ENCODE measurements around the gene CDC42EP5.
A peak's percentile ranks its signal among the peaks of the same experiment; 100 is the strongest.

Gene CDC42EP5

DNA sequence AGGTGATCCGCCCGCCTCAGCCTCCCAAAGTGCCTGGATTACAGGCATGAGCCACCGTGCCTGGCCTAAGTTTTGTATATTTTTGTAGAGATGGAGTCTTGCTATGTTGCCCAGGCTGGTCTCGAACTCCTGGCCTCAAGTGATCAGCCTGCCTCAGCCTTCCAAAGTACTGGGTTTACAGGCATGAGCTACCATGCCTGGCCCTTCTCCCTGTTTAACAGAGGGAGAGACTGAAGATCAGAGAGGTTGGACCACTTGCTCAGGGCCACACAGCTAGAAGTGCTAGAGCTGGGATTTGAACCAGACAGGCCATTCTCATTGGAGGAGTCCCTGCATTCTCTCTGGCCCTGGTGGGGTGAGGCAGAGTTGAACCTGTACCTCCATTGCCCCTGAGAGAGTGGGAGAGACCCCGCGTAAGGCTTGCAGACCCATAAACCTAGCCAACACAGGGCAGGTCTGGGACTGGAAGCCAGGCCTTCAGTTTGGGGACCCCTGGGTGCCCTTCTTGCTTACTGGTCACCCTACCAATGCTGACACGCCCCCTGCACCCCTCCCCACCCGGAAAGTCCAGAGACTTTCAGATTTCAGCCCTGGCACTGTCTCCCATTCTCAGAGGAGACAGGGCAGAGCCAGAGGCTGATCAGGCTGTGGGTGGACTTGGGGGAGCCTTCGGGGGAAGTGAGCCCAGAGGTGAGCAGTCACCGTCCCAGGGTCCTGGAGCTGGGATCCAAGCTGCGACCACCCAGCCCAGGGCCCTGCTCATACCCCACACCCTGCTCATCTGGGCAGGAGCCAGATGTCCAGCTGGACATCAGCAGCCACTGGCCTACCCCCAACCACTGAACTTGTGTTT, 44.5 kb downstream of the CDC42EP5 start:
- no peak for DNase-seq (ENCODE audit: low read depth in 2 of 2)

DNA sequence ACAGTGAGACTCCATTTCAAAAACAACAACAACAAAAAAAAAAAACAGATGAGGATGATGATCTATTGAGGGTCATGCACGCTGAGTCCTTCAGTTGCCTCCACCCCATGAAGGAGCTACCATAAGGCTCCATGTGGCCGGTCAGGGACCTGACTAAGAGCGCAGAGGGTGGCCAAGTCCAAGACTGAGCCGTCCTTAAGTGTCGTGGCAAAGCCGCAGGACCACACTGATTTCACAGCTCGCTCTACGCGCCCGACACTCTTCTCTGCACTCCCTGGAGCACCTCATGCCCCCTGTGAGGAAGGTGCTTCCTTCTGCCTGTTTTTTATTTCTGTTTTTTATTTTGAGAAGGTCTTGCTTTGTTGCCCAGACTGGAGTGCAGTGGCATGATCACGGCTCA, 45.5 kb downstream of the CDC42EP5 start:
- DNase-seq (ENCODE audit: low read depth in 2 of 2) = no peak

DNA sequence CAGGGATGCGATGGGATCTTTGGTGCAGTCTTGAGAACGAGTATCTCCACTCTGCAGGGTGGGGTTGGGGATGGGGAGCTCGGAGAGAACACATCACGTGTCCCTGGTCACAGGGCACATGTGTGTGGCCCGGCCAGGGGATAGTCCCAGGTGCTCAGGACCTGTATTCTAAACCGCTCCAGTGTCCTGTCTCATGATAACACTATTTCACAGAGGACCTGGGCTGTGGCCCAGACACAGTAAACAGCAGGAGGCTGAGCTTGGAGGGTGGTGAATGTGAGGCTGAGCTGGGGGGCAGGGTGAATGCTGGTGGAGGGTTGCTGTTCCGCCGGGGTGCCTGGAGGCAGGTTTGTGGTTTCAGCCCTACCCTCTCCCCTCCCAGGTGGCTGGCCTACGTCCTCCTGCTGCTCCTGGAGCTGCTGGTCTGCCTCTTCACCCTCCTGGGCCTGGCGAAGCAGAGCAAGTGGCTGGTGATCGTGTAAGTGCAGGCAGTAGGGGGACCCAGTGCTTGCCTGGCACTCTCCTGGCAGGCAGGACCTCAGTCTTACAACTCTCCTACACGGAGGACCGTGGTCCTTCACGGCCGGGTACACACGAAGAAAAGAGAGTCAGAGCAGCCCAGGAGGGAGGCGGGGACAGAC, 46.7 kb downstream of the CDC42EP5 start:
- DNase-seq (ENCODE audit: low read depth in 2 of 2) = no peak

DNA sequence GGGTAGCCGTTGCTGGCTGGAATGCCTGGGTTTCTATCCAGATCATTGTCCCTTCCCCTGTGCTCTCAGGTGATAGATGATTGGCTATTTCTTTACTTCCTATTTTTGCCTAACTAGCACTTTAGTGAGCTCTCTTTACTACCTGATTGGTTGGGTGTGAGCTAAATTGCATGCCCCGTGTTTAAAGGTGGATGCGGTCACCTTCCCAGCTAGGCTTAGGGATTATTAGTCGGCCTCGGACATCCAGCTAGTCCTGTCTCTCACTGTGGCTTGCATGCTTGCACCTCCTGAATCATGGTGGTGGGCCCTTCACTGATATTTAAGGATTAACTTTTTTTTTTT, 47.7 kb downstream of the CDC42EP5 start:
- DNase-seq (ENCODE audit: low read depth in 2 of 2) = no peak

DNA sequence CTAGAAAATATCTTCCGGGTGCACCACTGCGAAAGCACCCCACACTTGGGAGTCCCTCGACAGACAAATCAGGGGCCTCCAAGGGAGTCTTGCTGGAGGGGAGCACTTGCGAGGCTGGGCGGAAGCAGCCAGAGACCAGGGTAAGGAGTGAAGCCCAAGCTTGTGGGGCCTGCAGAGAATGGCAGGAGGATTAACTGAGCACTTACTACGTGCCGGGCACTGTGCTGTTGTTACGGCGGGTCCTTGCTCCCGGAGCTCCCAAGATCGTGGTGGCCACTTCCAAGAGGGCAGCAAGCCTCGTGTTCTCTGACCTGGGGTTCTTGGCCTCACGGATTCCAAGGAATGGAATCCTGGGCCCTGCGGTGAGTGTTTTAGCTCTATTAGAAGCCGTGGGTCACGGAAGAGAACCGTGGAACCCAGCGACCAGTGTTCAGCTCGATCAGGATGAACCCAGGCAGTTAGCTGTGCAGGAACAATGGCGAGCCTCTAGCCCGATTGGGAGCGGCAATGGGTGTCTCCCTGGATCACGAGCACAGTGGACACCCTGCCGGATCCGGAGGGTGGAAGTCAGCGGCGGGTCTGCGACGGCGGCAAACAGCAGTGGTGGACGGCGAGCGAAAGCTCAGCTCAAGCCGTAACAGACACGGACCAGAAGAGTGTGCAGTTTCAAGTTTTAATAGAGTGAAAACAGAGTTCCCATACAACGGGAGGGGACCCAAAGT, 48.3 kb downstream of the CDC42EP5 start:
- DNase-seq (ENCODE audit: low read depth in 2 of 2) = no peak

DNA sequence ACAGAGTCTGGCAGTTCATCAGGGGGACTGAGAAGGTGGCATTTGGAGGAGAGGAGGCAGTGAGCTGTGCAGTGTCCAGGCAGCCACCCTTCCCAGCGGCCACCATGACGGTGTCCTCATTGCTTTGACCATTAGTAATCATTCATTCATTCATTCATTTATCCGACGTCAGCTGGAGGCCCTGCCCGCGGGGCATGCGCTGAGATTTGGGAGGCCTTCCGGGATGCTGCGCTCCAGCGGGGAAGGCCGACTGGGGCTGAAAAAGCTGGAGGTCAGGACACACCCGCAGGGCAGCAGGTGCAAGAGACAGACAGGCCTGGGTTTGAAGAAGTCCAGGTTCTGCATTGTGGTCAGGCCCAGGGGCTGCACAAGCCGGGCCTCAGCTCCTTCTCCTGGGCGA, 48.9 kb downstream of the CDC42EP5 start:
- DNase-seq (ENCODE audit: low read depth in 2 of 2) = no peak

DNA sequence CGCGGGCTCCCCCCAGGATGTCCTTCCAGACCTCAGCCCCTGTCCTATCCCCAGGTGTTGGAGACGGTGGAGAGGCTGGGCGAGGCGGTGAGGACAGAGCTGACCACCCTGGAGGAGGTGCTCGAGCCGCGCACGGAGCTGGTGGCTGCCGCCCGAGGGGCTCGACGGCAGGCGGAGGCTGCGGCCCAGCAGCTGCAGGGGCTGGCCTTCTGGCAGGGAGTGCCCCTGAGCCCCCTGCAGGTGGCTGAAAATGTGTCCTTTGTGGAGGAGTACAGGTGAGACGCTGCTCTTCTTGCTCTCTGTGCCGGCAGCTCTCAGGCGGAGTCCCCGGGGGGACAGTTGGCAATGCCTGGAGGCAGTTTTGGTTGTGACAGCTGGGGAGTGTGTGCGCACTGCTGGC, 51.0 kb downstream of the CDC42EP5 start:
- no peak for DNase-seq (ENCODE audit: low read depth in 2 of 2)

DNA sequence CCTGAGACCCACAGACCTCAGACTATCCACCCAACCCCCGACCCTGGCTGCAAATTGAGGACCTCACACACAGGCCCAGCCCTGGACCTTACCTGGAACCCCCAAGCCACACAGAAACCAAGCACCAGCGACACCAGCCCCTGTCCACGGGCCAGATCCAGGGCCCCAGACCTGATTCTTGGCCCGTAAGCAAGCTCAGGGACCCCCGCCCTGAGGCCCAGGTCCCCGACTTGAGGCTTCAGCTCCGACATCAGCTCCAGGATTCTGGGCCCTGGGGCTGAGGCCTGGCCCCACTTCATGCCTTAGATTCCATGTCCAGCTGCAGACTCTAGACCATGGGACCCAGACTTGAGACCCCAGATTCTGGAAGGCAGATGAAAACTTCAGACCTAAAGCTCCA, 51.6 kb downstream of the CDC42EP5 start:
- DNase-seq (ENCODE audit: low read depth in 2 of 2) = no peak

DNA sequence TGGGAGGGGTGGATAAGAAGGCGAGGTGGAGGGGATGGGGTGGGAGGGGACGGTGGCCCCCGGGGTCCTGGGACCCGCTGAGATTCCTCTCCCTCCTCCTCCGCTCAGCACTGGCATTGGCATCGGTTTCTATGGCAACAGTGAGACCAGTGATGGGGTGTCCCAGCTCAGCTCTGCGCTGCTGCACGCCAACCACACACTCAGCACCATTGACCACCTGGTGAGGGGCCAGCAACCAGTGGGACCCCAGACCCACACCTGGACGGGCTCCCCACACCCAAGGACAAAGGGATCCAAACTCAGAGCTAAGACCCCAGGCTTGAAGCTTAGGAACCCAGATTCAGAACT, 52.0 kb downstream of the CDC42EP5 start:
- DNase-seq (ENCODE audit: low read depth in 2 of 2) = no peak

DNA sequence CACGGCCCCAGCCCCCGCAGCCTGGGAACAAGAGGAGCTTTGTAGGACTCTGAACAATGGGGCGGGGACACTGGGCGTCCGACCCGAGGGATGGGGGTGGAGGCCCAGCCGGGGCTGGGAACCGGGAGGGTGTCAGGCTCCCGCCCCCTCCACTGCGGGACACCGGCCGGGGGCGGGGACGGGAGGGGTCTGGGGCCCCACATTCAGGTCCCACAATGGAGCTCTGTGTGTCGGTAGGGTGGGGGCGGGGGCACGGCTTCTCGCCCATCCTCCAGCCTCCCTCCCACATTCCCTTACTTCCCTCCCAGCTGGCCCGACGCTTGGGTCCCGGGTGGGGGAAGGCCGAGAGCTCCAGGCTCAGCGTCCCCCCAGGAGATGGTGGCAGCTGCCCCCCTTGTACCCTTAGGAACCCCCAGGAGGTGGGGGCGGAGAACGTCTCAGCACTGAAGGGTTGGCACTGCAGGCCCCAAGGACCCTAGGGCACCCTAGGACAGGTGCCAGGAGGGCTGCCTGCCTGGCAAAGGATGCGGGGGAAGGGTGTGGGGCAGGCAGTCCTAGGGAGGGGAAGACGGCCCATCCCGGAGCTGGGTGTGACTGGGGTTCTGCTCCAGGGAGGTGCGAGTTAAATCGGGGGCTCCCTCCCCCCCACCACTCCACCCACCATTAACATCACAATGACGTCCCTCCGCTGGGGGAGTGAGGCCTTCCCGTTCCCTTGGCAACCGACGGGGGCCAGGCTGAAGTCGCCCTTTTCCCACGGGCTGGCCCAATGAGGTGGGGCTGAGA, 52.5 kb downstream of the CDC42EP5 start:
- no peak for DNase-seq (ENCODE audit: low read depth in 2 of 2)

DNA sequence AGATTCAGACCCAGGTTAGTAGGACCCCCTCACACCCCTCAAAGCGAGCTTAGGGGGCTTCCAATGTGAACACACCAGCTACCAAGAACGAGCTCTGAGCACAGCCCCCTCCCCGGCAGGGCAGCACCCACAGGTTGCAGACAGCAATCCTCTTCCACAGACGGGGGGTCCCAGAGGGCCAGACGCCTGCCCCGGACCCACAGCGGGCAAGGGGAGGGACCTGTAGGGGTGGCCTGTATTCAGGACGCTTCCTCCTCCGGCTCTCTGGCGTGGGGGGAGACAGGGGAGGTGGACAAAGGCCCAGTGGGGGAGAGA, 53.1 kb downstream of the CDC42EP5 start:
- DNase-seq (ENCODE audit: low read depth in 2 of 2) = no peak

DNA sequence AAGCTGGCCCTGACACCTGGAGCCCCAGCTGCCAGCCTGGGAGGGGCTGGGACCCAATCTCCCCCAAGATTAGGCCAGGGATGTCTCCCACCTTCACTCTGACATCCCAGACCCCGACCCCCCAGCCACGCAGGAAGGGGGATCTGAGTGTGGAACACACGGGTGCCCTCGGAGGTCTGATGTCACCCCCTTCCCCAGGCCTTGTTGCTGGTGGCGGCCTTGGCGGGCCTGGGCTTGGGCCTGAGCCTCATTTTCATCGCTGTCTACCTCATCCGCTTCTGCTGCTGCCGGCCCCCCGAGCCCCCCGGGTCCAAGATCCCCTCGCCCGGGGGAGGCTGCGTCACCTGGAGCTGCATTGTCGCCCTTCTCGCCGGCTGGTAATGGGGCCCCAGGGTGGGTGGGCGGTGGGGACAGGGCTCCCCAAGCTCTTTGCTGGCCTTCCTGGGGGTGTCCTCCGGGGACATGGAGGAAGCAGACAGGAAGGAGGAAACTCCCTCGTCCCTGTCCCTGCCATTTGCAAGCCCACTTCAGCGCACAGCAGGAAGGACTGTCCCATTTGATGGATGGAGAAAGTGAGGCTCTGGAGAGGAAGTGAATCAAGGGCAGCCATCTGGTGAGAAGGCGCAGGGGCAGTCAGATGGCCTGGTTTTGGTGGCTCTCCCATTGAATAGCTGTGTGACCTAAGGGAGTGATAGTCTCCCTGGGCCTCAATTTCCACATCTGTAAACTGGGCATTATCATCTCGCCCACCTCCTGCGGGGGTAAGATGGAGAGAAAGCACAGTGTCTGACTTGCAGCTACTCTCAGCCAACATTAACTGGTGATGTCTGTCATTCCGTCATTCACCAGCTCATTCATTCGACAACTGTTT, 53.9 kb downstream of the CDC42EP5 start:
- DNase-seq (ENCODE audit: low read depth in 2 of 2) = no peak

DNA sequence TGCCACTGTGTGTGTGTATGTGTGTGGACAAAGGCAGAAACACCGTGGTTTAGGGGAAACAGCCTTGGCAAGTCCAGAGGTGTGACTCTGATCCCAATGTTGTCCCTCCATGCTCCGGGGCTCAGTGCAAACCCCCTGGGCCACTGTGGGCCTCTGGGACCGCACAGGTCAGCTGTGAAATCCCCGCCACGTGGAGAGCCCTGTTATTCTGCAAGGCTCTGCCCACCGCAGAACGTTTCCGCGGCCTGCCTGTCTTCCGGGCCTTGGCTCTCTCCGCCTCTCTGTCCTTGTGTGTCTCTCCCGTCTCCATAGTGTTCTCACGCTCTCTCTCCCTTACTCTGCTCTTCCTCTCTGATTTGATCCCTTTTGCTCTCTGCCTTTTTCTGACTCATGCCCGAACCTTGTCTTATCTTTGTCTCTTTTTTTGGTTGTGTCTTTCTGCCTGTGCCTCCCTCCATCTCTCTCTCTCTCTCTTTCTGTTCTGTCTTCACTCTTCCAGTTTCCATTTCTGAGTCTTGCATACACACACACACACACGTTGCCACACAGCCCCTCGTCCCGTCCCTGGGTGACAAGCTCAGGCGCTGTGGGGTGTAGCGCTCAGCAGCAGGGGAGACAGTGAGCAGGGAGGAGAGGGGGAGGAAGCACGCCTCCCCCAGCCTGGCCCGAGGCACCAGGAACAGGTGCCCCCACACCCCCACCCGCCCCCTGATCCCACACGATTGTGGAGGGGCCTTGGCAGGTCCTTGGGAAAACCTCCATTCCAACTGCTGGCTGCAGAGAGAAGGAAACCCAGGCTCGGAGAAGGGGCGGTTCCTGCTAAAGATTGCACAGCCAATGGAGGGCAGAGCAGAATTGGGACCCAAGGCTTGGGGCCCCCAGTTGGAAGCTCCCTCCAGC, 54.8 kb downstream of the CDC42EP5 start:
- DNase-seq (ENCODE audit: low read depth in 2 of 2) = no peak

DNA sequence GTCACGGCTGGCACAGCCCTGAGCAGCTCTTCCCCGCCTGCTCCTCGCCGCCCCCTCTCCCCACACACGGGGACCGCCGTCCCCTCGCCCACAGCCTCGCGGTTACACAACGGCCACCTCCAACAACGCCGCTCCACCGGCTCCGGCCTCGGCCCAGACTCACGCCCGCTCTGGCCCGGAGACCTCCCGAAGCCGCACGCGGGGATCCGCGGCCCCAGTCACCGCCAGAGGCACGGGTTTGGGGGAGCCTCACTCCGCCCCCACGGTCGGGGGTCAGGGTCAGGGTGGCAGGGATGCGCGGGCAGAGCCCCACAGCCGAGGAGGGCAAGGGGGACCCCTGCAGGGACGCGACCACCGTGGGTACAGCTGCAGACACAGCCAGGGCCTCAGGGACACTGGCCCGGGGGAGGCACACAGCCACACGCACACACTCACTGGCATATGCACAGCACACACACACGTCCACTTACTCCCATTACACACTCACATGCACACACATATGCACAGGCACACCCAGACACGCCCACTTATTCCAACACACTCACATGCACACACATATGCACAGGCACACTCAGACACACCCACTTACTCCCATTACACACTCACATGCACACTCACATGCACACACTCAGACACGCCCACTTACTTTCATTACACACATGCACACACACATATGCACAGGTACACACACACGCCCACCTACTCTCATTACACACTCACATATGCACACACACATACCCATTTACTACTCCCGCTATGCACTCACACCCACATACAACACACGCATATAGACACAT, 56.2 kb downstream of the CDC42EP5 start:
- DNase-seq (ENCODE audit: low read depth in 2 of 2) = no peak

DNA sequence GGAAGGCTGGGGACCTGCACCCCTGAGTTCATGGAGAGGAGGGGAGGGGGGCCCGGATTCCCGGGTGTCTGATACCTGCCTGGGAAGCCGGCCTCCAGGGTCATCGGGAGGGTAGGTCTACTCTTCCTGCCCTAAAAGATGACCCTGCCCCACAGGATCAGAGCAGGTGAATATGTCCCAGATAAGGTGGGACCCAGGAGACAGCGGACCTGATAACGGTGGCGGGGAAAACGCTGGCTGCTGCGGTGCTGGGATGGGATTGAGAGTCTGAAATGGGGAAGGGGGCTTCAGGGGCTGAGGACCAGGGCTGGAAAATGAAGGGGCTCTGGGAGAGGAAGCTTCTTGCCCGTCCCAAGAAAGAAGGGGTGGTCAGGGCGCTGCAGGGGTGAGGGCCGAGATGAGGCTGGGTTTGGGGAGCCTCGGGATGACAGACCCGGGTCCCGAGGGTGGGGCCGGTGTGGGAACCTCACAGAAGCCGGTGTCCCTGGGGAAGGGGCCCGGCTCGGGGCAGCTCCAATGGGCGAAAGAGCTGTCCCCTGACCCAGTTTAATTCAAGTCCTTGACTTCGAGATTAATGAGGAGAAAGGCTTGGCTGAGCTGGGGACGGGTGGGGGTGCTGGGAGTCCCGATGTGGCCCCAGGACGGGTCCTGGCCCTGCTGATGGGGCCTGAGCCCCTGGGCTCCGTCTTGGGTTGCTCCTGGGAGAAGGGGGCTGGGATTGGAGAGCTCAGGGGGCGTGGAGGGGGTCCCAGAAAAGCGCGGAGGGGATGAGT, 57.0 kb downstream of the CDC42EP5 start:
- no peak for DNase-seq (ENCODE audit: low read depth in 2 of 2)

DNA sequence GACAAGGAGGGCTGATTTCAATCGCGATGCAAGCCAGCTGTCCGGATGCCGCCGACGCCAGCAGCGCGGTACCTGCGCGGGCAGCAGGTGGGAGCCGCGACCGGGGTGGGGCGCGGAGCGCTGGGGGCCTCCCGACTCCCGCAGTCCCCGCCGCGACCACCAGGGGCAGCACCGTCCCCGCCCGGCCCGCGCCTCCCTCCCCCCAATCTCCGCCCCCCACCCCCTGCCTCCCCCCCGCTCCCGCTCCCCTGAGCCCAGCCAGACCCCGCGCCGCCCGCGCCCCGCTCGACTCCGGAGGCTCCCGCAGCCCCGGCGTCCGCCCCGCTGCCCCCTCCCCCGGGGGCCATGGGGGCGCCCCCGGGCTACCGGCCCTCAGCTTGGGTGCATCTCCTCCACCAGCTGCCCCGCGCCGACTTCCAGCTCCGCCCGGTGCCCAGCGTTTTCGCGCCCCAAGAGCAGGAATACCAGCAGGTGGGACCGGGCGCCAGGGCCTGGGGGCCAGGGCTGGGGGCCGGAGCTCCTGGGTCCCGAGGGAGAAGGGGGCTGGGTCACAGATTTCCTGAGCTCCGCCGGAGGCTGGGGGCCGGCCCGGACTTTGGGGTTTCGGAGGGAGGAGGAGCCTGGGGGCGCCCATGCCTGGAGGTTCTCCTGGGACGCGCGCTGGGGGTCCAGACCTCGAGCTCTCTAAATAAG, 57.7 kb downstream of the CDC42EP5 start, which contains the start of gene TTYH1:
TSS of gene TTYH1 (plus strand) at position 257 of the 693 bp plus-strand sequence. CDS start at position 346, 89 bp downstream.
- peak in 1 of 2 donors; percentile 34 for DNase-seq (ENCODE audit: low read depth in 2 of 2)

All from stimulated activated CD4-positive, alpha-beta T cell treated with anti-CD3 and anti-CD28 coated beads, Interleukin-1b, Interleukin-23, amount 100 ng/mL, for 1 hour (primary cell).